DMS114 treated with DMSO at 0.1 percent for 48 hours (cell line): ENCODE measurements around the gene CYP2U1.
"Not testable (repeated sequence)": the region's sequence is repeated elsewhere in the genome, so short reads cannot be mapped to it uniquely, and the experiment has no call there.

Source experiments
- DNase-seq: peaks from one replicate; lab custom pipeline; 2025; ENCODE audit not compliant: unreplicated experiment; lab: John Stamatoyannopoulos, UW

The CYP2U1 gene

DNA sequence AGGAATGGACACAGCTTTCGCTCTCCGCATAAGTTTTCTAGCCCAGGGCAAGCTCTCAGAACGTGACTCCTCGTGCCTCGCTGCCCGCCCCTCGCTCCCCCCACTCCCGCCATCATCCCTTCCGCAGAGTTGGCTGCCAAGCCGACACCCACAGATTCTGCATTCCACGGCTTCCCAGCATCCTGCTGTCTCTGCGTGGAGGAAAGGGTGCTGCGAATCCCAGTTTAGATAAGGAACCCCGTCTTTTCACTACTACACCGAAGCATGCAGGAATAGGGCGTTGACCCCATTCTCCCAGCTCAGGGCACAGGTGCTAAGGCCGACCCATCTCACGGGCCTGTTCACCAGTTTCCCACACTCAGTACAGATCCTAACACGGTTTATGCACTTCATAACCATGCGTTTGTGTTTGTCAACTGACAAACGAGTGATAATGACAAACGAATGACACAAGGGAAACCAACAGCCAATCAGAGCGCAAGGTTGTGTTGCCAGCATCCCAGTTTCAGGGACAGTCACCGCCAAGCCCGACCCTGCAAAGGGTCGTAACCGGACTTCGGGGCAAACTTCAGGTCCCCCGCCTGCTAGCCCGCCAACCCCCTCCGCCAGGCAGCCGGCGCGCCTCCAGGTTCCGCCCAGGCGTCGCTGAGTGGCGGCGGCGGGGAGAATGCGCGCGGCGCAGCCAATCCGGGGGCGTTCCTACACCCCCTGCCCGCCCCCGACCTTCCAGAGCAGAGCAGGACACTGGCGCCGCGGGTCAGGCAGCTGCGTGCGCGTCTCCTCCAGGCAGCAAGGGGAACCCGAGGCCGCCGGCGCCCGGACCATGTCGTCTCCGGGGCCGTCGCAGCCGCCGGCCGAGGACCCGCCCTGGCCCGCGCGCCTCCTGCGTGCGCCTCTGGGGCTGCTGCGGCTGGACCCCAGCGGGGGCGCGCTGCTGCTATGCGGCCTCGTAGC is at the start of gene CYP2U1:
Gene CYP2U1, plus strand, starts transcription at position 729 of the 954 bp plus-strand sequence. Its CDS starts 95 bp downstream, at position 824.
- DNase-seq, result peak; percentile 13

DNA sequence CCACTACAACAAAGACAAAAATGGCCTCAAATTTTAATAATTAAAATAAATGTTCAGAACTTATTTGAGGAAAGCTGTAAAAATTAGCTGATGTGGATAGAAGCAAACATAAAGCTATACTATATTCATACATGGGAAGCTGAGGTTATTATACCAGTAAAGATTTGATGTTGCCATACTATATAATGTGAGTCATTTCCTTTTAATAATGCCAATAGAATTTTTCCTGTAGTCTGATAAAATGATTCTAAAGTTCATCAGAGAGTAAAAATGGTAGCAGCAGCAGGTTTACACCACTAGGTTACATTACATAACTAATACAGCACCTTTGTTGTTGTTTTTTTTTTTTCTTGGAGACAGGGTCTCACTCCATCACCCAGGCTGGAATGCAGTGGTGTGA is 45.5 kb upstream of the CYP2U1 start:
- no peak for DNase-seq

DNA sequence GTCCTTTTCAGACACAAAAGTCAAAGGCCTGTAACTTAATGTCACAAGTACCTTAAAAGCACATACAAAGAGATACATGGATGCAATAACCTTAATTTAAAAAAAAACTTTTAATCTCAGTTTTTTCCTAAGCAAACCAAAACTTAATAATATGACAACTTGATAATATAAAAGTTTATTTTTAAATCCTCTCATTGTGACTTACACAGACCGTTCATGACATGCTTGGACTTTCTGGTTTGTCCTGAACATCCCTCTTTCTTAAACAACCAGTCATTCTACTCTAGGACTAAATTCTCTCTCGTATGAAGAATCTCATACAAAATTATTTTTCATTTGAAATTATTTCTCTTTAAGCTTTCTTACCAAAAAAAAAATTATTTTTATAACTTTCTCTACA is 43.1 kb upstream of the CYP2U1 start:
- no peak for DNase-seq

DNA sequence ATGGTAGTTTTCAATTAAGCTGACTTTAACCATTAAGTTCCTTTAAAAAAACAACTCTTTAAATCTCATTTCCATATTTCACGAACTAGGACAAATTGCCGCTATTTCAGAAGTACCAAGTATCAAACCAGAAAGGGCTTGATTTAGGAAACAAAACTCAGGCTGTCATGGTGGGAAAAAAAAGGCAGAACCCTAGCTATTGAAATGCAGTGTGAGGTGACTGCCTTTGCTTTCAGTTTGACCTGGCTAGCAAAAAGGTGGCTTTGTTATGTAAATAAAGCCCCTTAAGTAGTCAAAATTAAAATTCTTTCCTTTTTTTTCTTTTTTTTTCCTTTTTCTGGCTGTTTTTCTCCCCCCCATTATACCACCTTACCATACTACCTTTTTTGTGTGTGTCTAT is 40.6 kb upstream of the CYP2U1 start:
- DNase-seq, result no peak

DNA sequence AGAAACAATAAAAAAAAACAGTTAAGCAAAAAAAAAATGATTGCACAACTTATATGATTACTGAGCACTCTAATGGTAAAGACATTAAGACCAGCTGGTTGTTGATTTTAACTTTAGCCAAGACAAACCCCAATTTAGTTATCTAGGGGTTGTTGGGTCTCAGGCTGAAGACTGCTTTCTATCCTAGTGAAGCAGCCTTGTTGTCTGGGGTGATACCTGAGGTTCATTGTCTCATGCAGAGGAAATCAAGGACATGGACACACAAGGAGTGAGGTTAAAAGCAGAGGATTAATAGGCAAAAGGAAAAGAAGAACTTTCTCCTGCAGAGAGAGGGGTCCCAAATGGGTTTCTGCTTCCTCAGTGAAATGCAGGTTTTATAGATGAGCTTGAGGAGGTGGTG is 40.0 kb upstream of the CYP2U1 start:
- DNase-seq, result no peak

DNA sequence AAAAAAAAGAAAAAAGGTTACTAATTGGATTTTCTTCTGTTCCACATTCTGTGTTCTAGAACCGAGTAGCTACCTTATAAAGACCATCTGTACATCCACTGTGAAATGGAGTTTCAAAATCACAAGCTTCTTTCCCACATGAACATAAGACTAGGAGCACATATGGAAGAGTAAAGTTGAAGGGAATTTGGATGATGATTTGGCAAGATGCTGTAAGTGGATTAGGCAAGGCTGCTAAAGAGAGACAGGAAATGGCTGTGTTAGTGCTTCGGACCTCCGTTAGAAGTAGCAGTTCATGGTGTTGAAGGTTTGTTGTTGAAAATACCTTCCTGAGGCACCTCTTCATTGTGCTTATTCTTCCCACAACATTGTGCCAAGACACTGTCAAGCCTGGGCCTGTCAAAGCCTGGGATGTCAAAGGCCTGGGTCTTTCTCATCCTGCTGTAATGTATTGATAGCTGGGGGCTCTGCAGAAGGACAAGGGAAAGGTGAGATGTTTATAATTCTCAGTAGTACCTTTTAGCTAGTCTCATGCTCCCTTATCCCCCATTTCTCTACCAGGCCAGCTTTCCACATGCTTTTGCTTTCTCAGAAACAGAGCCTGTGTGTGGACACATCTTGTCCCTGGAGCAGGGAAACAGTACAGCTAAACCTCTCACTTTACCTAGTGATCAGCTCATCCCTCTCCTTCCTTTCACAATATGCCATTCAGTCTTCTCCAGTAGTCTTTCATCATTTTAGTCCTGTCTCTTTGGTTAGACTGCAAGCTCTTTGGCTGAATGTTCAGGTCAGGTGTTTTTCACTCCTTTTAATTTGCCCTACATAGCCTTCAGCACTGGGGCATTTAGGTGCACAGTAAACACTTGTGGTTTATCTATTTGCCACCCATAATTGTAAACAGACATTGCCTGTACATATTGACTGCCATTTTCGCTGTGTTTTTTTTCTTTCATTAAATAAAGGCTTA is 37.9 kb upstream of the CYP2U1 start:
- DNase-seq, result no peak

DNA sequence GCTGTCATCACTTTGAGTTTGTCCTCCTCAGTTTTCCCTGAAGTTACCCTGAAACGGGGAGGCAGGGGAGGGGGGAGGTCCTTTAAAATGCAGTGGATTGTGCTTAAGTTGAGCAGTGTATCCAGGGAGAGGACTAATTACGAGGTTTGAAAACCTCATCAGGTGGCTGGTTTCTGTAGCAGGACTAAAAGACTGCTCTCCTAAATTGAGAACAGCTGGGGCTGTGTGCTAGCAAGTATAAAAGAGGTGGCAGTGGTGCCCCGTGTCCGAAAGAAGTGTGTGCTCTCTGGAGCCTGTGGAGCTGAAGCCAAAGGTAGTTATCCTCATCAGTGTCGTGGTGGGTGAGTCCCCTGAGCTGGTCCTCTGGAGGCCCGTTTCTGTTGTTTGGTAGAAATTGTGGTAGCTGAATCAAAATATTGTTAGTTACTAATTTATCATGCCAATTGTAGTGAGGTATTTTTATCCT is 37.2 kb upstream of the CYP2U1 start:
- no peak for DNase-seq

DNA sequence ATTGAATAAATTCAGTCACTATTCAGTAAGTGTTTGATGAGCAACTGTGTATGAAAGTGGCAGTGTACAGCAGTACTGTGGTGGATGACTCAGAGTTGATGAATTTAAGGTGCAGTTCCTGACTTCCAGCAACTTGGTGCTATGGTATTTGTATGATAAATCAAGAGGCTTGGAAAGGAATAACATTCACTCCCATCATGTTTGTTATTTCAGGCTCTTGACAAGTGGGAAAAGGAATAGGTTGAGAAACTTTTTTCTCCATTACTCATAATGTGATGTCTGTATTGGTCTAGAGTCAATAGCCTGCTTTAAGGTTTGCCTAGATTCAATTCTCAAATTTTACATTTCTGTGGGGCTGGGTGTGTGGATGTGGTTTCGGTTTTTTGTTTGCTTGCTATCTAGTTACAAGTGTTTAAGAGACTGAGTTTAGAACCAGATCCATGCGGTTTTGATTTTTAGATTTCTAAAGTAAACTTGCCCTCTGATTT is 35.1 kb upstream of the CYP2U1 start:
- DNase-seq, result no peak

DNA sequence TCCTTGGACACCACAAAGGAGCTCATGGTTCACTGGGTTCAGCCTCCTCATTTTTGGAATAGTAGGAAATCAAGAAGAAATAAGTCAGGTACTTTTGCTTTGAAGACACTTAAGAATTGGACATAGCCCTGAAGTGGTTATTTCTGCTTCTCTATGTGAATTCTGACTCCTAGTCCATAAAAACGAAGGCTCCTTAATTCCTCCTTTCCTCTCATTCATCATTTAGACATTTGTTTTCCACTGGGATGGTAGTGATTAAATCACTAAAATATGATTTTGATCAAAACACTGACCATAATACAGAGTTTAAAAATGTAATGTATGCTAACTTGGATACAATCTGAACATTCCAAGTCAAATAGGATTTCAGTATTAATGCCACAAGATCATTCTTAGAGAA is 34.7 kb upstream of the CYP2U1 start:
- no peak for DNase-seq

DNA sequence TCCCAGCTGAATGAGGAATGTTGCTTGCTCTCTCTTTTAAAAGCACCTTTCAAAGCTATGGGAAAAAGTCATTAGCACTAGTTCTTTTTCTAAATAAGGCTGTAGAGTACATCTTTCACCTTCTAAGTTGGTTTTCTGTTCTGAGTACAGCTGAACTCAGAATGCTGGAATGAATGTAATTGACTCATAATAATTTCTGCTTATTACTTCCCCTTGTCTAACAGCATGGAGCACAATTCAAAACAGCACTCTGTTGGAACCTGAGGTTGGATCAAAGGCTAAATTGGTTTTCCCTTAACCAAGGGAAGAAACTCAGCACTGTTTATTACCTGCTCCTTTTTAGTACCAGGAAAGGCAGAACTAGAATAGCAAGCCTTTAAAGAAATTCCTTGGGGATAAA is 33.5 kb upstream of the CYP2U1 start:
- DNase-seq, result no peak

DNA sequence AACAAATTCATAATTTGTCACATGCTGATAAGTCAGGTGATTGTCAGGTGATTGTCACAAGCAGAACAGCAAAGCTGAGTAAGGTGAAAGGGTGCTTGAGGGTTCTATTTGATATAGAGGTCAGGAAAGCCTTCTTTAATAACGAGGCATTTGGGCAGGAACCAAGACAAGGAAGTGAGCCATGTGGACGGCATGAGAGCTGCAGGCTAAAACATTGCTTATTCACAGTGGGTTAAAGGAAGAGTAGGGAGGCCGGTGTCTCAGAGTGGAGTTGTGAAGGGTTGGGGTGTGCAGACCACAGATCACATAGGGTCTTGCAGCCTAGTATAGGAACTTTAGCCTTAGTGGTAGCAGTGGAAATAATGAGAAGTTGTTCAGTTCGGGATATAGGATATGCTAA is 31.3 kb upstream of the CYP2U1 start:
- no peak for DNase-seq

DNA sequence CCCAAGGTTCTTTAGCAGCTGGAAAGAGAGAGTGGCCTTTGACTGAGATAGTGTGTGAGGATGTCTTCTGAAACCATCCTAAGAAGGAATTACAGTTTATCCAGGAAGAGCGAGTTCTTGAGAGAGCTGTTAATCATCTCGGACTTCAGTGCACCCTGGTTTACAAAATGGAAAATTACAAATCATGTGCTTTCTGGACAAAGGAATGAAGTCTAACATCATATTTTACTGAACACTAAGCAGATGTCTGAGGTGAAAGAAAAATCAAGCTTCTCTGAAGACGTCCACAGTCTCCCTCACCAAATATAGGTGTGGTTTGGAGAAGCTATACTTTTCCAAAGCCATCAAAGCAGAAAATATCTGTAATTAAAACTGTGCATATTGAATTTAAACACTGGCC is 30.8 kb upstream of the CYP2U1 start:
- no peak for DNase-seq

DNA sequence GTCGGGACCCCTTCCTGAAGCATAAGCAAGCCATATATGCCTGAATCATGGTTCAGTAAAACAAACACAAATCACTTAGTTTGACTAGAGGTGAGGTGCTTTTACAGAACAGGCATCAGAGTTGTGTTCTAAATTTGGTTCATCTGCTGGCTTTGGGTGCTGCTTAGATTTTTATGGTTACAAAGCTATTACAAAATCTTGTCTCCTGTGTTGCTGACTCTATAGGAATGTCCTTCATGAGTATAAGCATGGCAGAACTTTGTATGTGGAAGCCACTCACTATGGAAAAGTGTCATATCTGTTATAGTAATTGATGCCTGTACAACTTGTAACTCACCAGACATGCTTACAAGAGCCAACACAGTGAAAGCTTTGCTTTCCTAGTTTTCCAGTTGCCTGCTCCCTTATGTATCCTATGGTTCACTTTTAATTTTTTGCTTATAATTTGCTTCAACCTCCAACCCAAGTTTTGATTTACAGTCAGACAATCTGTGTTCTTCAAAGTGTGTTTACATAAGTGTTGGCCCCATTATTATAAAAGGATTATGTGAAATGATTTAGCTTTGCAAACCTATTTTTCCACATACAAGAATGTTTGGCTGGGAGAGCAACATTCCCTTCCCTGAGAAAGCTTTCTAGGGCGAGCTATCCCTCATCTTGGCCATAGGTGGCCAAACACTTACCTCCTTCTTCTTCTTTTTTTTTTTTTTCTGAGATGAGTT is 30.0 kb upstream of the CYP2U1 start:
- no peak for DNase-seq

DNA sequence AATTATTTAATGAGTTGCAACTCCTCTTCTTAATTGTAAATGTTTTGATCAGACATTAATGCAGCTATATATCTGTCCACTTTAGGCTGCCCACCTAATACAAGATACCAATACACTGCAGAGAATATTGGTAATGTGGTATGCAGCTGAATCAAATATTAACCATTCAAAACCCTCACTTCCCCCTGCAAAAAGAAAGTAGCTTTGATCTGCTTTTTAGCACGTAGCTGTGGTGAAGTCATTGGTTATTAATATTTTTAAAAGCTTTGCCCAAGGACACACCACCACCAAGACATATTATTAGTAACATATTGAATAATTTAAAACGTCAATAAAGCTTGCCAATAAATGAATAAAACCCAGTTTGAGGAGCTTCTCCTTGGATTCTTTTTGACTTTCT is 28.6 kb upstream of the CYP2U1 start:
- no peak for DNase-seq

DNA sequence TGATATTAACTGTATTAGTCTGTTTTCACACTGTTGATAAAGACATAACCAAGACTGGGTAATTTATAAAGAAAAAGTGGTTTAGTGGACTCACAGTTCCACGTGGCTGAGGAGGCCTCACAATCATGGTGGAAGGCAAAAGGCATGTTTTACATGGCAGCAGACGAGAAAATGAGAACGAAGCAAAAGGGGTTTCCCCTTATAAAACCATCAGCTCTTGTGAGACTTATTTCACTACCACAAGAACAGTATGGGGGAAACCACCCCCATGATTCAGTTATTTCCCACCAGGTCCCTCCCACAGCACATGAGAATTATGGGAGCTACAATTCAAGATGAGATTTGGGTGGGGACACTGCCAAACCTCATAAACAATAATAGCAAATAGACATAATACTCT is 26.3 kb upstream of the CYP2U1 start:
- DNase-seq, result not testable (repeated sequence)

DNA sequence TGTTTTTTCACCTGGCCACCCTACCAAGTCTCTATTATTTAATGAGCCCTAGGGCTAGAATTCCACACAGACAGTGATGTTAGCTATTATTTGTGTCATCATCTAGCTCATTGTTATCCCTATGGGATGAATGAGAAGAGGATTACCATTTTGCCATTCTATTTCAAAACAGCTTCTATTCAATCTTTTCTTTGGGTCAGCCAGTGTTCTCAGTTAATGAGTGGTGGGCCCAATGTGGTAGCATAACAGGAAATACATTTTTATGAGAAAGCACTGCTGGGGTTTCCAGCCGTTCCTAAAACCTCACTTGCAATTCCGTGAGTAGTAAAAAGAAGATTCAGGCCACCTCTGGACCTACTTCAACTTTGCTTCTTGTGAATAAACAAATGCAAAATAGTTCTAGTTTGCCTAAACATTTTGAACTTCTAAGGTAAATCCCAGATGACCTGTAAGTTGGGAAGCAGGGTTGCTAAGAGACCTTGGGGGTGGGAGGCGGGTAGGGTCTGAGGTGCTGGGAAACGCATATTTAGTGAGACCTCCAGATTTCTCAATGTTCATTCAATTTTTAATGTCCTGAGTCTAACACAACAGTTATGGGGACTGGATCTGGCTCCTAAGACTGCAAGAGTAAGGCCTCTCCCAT is 24.8 kb upstream of the CYP2U1 start:
- DNase-seq, result no peak

DNA sequence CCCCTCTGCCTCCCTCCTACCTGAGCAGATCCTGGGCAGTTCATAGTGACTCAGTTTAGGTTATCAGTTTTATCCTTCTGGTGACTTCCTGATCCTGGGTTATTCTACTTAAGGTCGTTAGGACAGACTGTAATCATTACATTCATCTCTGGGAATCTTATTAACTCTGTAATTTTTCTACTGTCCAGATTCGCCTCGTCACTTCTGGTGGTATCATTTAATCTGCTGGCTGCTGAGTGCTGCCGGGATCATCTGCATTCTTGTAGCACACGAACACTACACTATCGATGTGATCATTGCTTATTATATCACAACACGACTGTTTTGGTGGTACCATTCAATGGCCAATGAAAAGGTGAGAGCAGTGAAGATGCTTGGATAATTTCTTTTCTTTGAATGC is 23.0 kb upstream of the CYP2U1 start:
- no peak for DNase-seq

DNA sequence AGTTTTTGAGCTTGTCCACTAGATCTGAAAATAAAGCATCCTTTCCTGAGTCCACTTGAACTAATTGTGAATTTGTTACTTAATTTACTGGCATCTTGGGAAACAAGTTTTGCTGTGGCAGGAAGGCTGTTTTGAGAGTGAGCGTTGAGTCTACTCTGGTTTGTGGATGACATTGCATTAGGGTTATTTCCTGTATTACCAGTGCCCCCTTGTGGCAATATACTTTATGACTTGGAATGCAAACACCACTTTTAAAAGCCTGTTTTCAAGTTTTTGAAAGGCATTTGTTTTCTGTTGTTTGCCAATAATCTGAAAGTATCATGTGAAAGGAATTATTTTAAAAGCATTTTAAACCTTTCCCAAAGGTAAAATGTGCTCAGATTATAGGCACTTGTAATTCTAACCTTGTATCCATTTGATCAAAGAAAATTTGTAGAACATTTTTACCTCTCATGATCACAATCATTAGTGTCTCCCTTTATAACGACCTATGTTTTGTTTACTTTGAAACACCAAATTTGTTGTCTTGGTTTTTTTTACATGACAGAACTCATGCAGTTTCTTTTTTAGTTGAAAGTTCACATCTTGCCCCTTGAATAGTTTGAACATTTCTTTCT is 18.0 kb upstream of the CYP2U1 start:
- peak; percentile 41 for DNase-seq

DNA sequence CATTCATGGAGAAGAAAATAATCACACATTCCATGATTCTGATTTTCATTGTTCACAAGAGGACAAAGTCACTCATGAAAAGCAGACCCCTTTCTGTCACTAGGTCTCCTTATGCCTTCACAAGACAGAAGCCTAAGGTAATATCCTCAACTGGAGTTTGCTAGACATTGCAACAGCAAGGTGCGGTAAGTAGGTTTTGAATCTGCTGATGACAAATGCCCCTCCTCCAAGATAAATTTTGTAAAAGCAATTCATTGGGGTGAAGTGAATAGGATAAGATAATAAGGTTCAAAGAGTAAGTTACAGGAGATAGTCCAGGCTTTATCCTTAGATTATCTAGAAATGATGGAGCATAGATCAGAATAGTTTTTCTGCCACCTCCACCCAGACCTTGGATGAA is 16.1 kb upstream of the CYP2U1 start:
- no peak for DNase-seq

DNA sequence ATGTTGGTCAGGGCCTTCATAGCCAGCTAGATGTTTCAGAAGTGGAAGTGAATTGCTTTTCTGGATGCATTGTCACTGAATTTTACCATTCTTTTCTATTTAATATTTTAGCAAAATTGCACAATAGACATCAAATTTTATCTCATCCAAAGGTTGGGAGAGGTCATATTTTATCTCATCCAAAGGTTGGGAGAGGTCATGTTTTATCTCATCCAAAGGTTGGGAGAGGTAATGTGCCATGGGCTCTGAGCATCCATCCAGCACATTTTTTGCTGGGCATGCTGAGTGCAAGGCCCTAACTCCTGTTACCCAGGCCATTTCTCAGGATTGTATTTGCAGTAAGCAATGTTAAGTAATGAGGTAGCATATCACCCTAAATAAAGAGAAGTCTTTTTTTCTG is 14.7 kb upstream of the CYP2U1 start:
- no peak for DNase-seq
